Brain microvascular endothelial cell (primary cell): ENCODE data around the gene KLHDC9.
A peak's percentile ranks its signal among the peaks of the same experiment; 100 is the strongest.

ENCODE experiments used
- DNase-seq: peaks from one replicate; pipeline ENCODE4 v3.0.0-alpha.2; 2020
- H3K27ac ChIP-seq: fragments of 250-450 bp; sonication (Bioruptor Pico); 2 replicates; pipeline ENCODE4 v1.5.1; 2020; ENCODE audit warnings: mild to moderate bottlenecking, moderate library complexity
- H3K27me3 ChIP-seq: fragments of 250-450 bp; sonication (Bioruptor Pico); replicated peaks from 2 replicates; pipeline ENCODE4 v1.5.1; 2020; ENCODE audit warnings: mild to moderate bottlenecking
- H3K36me3 ChIP-seq: fragments of 250-450 bp; sonication (Bioruptor Pico); replicated peaks from 2 replicates; pipeline ENCODE4 v1.5.1; 2020; ENCODE audit warnings: mild to moderate bottlenecking
- H3K4me3 ChIP-seq: 2 replicates; pipeline ENCODE4 v1.5.1; 2011; ENCODE audit warnings: low read depth, mild to moderate bottlenecking, control low read depth, low read length, moderate library complexity
- in situ Hi-C: cut with HindIII; loops from 2 replicates; pipeline ENCODE4 v1.10.0; 2017; ENCODE audit warnings: low sequenced_read_pairs, low pct_ligation_motif_present
- TF ChIP-seq, protein P1 (sequence below): IDR thresholded peaks from 2 replicates; pipeline ENCODE4 v1.5.1; 2011; ENCODE audit warnings: low read depth, mild to moderate bottlenecking, moderate library complexity, low read length, control low read depth, inconsistent platforms; ENCODE audit errors: missing control alignments

Gene KLHDC9

DNA sequence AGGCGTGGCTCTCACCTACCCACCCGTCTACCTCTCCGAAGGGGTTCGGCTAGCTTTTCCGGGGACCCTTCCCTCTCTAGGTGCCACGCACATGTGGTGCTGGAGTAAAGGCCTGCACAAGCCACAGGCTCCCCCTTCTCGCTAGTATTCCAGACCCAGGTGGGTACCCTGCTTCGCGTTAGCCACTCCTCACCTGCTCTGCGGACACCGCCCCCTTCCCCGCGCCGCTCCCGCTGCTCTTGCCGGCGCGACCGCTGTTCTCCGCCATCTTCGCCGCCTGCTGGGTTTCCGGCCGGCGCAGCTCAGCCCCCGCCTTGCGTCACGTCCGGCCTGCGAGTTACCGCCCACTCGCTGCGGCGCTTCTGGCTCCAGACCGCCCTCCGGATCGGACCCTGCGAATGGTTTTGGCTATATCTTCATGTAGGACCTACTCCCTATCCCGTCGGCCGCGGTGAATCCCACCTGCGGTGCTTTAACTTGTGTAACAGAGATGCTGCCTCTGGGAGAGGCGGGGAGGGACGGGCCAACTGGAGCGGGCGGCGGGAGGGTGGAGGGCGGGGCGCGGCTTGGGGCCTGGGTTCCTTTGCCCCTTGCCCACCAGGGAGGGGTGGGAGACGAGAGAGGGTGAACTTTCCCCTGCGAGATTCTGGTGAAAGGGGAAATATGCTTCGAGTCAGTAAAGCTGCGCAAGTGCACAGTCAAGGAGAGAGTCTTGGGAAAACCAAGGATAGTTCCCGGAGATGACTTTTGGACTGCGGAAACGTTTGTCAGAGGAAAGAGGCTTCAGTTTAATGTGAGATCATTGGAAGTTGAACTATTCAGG is 19.8 kb downstream of the KLHDC9 start, which contains the start of the genes NIT1 and PFDN2:
Gene NIT1, plus strand, starts transcription at position 347 of the 823 bp plus-strand sequence. Its CDS starts 72 bp downstream, at position 419.
Gene PFDN2, minus strand, starts transcription at position 279 of the 823 bp plus-strand sequence. Its CDS starts 11 bp downstream, at position 268.
- Histone ChIP-seq H3K4me3 (peak within 1 kb of the TSS; percentile 100), H3K27ac (peak within 1 kb of the TSS; percentile 94), H3K36me3 (peaks cover 31% of the 10 kb centered on the region), H3K27me3 (no peaks in the 10 kb centered on the region)
- TF ChIP-seq, protein P1, sequence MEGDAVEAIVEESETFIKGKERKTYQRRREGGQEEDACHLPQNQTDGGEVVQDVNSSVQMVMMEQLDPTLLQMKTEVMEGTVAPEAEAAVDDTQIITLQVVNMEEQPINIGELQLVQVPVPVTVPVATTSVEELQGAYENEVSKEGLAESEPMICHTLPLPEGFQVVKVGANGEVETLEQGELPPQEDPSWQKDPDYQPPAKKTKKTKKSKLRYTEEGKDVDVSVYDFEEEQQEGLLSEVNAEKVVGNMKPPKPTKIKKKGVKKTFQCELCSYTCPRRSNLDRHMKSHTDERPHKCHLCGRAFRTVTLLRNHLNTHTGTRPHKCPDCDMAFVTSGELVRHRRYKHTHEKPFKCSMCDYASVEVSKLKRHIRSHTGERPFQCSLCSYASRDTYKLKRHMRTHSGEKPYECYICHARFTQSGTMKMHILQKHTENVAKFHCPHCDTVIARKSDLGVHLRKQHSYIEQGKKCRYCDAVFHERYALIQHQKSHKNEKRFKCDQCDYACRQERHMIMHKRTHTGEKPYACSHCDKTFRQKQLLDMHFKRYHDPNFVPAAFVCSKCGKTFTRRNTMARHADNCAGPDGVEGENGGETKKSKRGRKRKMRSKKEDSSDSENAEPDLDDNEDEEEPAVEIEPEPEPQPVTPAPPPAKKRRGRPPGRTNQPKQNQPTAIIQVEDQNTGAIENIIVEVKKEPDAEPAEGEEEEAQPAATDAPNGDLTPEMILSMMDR = no peak
- in situ Hi-C loops = no loop called here
- DNase-seq = peak; percentile 78

DNA sequence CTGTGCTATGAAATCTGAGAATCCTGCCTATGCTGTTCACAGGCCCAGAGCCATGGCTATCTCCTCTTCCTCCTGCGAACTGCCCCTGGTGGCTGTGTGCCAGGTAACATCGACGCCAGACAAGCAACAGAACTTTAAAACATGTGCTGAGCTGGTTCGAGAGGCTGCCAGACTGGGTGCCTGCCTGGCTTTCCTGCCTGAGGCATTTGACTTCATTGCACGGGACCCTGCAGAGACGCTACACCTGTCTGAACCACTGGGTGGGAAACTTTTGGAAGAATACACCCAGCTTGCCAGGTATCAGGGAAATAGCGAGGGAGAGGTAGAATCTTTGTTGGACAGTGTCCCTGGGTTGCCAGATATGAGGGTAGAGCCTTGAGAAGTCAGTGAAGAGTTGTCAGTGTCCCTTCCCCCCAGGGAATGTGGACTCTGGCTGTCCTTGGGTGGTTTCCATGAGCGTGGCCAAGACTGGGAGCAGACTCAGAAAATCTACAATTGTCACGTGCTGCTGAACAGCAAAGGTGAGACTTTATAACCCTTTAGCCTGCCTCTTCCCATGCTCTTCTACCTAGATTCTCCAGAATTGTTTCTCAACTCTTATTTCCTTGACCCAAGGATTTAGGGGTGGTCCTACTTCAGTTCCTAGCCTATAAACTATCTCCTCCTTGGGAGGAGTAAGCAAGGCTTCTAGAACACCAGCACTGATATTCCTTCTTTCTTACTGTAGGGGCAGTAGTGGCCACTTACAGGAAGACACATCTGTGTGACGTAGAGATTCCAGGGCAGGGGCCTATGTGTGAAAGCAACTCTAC is 21.1 kb downstream of the KLHDC9 start:
- in situ Hi-C loops = no loop called here
- Histone ChIP-seq H3K27me3 (no peaks in the 10 kb centered on the region), H3K27ac (no peak overlapping the region), H3K36me3 (peaks cover 43% of the 10 kb centered on the region), H3K4me3 (peak overlapping the region; percentile 12)
- TF ChIP-seq, protein P1 = peak; percentile 62
- peak; percentile 79 for DNase-seq

DNA sequence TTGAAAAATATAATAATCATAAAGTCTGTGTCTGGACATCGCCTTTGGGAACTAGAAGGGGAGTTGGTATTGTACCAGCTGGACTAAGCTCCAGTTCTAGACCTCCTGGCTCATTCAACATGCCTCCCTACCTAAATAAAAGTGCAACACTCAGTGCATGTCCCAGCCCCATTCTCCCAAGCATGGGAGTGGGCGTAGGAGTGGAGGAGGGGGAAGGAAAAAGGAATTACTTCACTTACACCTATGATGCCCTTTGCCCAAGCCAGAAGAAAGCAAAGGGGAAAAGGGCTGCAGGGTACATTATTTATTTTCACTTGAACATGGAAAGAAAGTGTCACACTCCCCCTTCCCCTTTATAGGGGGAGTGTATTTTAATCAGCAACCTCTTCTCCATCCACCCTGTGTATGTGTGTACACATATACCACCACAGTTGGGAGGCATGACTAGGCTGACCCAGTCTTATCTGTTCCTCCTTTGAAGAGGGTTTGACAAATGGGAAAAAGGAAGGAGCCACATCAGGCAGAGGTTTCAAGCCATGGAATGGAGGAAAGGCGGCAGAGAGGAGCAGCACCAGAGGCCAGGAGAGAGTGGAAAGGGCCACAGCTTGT is 23.0 kb downstream of the KLHDC9 start:
- TF ChIP-seq, protein P1 = no peak
- Histone ChIP-seq H3K27me3 (no peaks in the 10 kb centered on the region), H3K27ac (no peak overlapping the region), H3K36me3 (peaks cover 49% of the 10 kb centered on the region), H3K4me3 (no peak overlapping the region)
- in situ Hi-C loops = no loop called here
- DNase-seq = no peak

DNA sequence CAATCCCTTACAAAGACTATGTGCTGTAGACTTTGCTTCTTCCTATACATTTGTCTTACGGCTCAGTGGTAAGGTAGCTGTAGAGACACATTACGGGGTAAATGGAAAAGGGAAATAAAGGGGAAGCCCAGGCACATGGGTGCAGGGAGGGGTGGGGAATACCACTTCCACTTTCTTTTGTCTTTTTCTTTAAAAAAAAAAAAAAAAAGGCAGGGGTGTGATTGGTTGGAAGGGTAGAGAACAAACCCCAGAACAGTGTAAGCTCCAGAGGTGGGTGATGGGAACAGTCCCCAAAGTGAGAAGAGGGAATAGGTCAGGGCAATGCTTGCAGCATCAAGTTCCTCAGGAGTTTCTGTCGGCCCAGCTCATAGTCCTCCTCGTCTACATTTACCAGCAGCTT is 23.7 kb downstream of the KLHDC9 start:
- in situ Hi-C loops = no loop called here
- H3K27ac ChIP-seq = no peak overlapping the region
- peaks cover 54% of the 10 kb centered on the region for H3K36me3 ChIP-seq
- no peak overlapping the region for H3K4me3 ChIP-seq
- no peaks in the 10 kb centered on the region for H3K27me3 ChIP-seq
- no peak for DNase-seq
- TF ChIP-seq, protein P1 = no peak

DNA sequence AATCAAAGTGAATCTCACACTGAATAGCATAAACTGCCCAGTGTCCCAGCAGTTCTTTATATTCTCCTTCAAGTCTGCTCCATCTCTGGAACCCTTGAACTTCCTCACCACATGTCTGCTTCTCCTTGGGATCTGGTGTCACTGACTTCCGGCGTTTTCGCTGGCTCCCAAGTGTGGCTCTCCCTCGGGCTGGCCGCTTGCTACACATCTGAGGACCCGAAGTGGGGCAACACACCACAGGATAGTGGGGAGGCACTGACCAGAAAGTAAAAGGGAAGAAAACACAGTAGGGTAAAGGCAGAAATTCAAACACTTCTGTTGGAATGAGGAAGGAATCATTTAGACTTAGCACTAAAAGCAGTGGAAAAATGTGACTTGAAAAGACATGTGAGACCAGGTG is 24.8 kb downstream of the KLHDC9 start:
- Histone ChIP-seq H3K27me3 (no peaks in the 10 kb centered on the region), H3K36me3 (peaks cover 58% of the 10 kb centered on the region), H3K27ac (no peak overlapping the region), H3K4me3 (no peak overlapping the region)
- TF ChIP-seq, protein P1 = no peak
- in situ Hi-C loops = no loop called here
- DNase-seq = no peak
